HepG2 (cell line): ENCODE results near the gene TTK. TPM values are rescaled to one million over a fixed set of nuclear protein-coding genes. Genes with fewer than 3 reads are reported as not detected.

Experiments used
- BCLAF1 ChIP-seq: fragments of 450-650 bp; IDR thresholded peaks from 2 replicates; pipeline ENCODE4 v1.6.1; 2017; ENCODE audit warnings: mild to moderate bottlenecking
- CC2D1A ChIP-seq: sonication (generic); formaldehyde crosslinking; IDR thresholded peaks from 2 replicates; pipeline ENCODE4 v1.8.1; 2023; ENCODE audit warnings: mild to moderate bottlenecking, missing genetic modification reagents
- CHCHD3 ChIP-seq: sonication (generic); formaldehyde crosslinking; IDR thresholded peaks from 2 replicates; pipeline ENCODE4 v1.8.0; 2022; ENCODE audit warnings: mild to moderate bottlenecking, missing genetic modification reagents, moderate library complexity
- GLI4 ChIP-seq: sonication (generic); formaldehyde crosslinking; IDR thresholded peaks from 2 replicates; pipeline ENCODE4 v1.5.1; 2020; ENCODE audit warnings: missing genetic modification reagents, mild to moderate bottlenecking, moderate library complexity, borderline replicate concordance
- HHEX ChIP-seq: IDR thresholded peaks from 2 replicates; pipeline ENCODE4 v1.6.1; 2016; ENCODE audit warnings: control low read depth
- HNF1B ChIP-seq: sonication (generic); formaldehyde crosslinking; IDR thresholded peaks from 2 replicates; pipeline ENCODE4 v1.5.1; 2020; ENCODE audit warnings: mild to moderate bottlenecking, moderate library complexity, missing genetic modification reagents
- IRF1 ChIP-seq: sonication (generic); formaldehyde crosslinking; IDR thresholded peaks from 2 replicates; pipeline ENCODE4 v1.4.0; 2020; ENCODE audit warnings: low read depth, mild to moderate bottlenecking, missing genetic modification reagents
- JUNB ChIP-seq: sonication (generic); formaldehyde crosslinking; IDR thresholded peaks from 2 replicates; pipeline ENCODE4 v1.8.0; 2022; ENCODE audit warnings: missing genetic modification reagents, mild to moderate bottlenecking, borderline replicate concordance
- KDM3A ChIP-seq: IDR thresholded peaks from 2 replicates; pipeline ENCODE4 v1.6.1; 2018; ENCODE audit warnings: low read depth, missing compliant biosample characterization
- LRRFIP1 ChIP-seq: sonication (generic); formaldehyde crosslinking; conservative IDR thresholded peaks from 2 replicates; pipeline ENCODE4 v1.4.0; 2020; ENCODE audit warnings: missing genetic modification reagents
- MAFK ChIP-seq, 2 experiments: IDR thresholded peaks in 1 of 2; conservative IDR thresholded peaks in 1 of 2; 2 replicates each; pipeline ENCODE4 v1.6.1; 2011; ENCODE audit warnings: improper control_type of control experiment in 2 of 2, low read length in 2 of 2
- MYNN ChIP-seq: sonication (generic); formaldehyde crosslinking; IDR thresholded peaks from 2 replicates; pipeline ENCODE4 v1.4.0; 2020; ENCODE audit warnings: mild to moderate bottlenecking, low read depth, missing genetic modification reagents
- NBN ChIP-seq: fragments of 450-650 bp; conservative IDR thresholded peaks from 2 replicates; pipeline ENCODE4 v1.6.1; 2017
- NRL ChIP-seq: sonication (generic); formaldehyde crosslinking; IDR thresholded peaks from 2 replicates; pipeline ENCODE4 v1.5.0; 2020; ENCODE audit warnings: missing genetic modification reagents, mild to moderate bottlenecking, moderate library complexity, borderline replicate concordance
- RXRA ChIP-seq: sonication (generic); formaldehyde crosslinking; IDR thresholded peaks from 2 replicates; pipeline ENCODE4 v1.5.1; 2020; ENCODE audit warnings: missing genetic modification reagents
- ZBTB46 ChIP-seq: sonication (generic); formaldehyde crosslinking; IDR thresholded peaks from 2 replicates; pipeline ENCODE4 v1.4.0; 2020; ENCODE audit warnings: mild to moderate bottlenecking, missing genetic modification reagents, borderline replicate concordance
- ZNF143 ChIP-seq: sonication (generic); formaldehyde crosslinking; IDR thresholded peaks from 2 replicates; pipeline ENCODE4 v1.4.0; 2020; ENCODE audit warnings: missing genetic modification reagents
- ZNF207 ChIP-seq: fragments of 450-650 bp; IDR thresholded peaks from 2 replicates; pipeline ENCODE4 v1.6.1; 2016; ENCODE audit warnings: antibody characterized with exemption, borderline replicate concordance
- ZNF33A ChIP-seq: sonication (generic); formaldehyde crosslinking; IDR thresholded peaks from 2 replicates; pipeline ENCODE4 v1.5.1; 2020; ENCODE audit warnings: missing genetic modification reagents, mild to moderate bottlenecking, moderate library complexity, borderline replicate concordance
- ZNF546 ChIP-seq: sonication (generic); formaldehyde crosslinking; conservative IDR thresholded peaks from 2 replicates; pipeline ENCODE4 v1.8.1; 2023; ENCODE audit warnings: mild to moderate bottlenecking, missing genetic modification reagents
- polyA plus RNA-seq, 8 experiments: library from polyadenylated mRNA; depleted of rRNA in 3 of 8; stranded (reverse) in 7 of 8; unstranded in 1 of 8; fragments of >200 nt; fragmentation: Illumina TruSeq in 4 of 8; extraction: Trizol in 4 of 8; gene quantifications; 2 replicates each; pipeline versions ENCODE4 v1.2.1 to v1.2.3, GENCODE V29; 2011 to 2016; ENCODE audit warnings: low read depth in 4 of 8, missing spikeins in 1 of 8, mixed read lengths in 1 of 8; ENCODE audit not compliant: insufficient read depth in 1 of 8
- total RNA-seq, 5 experiments: library from RNA; depleted of rRNA; stranded (reverse); fragments of >200 nt; fragmentation: Illumina TruSeq; extraction: Trizol; gene quantifications; 2 replicates each; pipeline ENCODE4 v1.2.3, GENCODE V29; 2016; ENCODE audit warnings: low read depth in 1 of 5

The TTK gene
- total and polyA plus RNA-seq, 2 of the 13 experiments (the other 11 are each of a cell fraction or from before 2014, with no cell fraction given): 8.6 to 33.2 TPM

- TF ChIP-seq LRRFIP1 (CRISPR knock-in tag) (no peak), CC2D1A (CRISPR knock-in tag) (no peak), JUNB (CRISPR knock-in tag) (no peak), ZBTB46 (CRISPR knock-in tag) (no peak), RXRA (CRISPR knock-in tag) (no peak), ZNF143 (CRISPR knock-in tag) (no peak), BCLAF1 (no peak), NBN (no peak), NRL (CRISPR knock-in tag) (no peak), HHEX (CRISPR knock-in tag) (no peak), CHCHD3 (CRISPR knock-in tag) (no peak), ZNF546 (CRISPR knock-in tag) (no peak), MAFK (conservative IDR thresholded peaks at IDR 0.05 in 1 of 2, IDR thresholded peaks at IDR 0.05 in 1 of 2; ENCODE audit: low read length in 2 of 2) (no peak), GLI4 (CRISPR knock-in tag) (no peak), IRF1 (CRISPR knock-in tag) (no peak), HNF1B (CRISPR knock-in tag) (no peak; the same call in 1 of the 2 replicates), MYNN (CRISPR knock-in tag) (no peak), KDM3A (CRISPR knock-in tag) (no peak), ZNF33A (CRISPR knock-in tag) (0 out of 2 replicates have a peak, but pooled peaks have one; percentile 57), ZNF207 (no peak)
These were observed at the start of gene TTK (continued) for GRCh38 chr6:80004173-80005072.
